IPS-18c (cell line): ENCODE measurements around the gene MTARC1.

ENCODE experiments used
- H3K4me3 ChIP-seq: 2 replicates; pipeline ENCODE4 v1.7.0; 2013; ENCODE audit warnings: low read depth, mild to moderate bottlenecking, low read length, moderate library complexity; ENCODE audit not compliant: insufficient read depth
- H3K9me3 ChIP-seq: one replicate; pipeline ENCODE4 v1.6.1; 2013; ENCODE audit warnings: mild to moderate bottlenecking, low read length, moderate library complexity; ENCODE audit not compliant: control insufficient read depth, insufficient read depth

The MTARC1 gene

DNA sequence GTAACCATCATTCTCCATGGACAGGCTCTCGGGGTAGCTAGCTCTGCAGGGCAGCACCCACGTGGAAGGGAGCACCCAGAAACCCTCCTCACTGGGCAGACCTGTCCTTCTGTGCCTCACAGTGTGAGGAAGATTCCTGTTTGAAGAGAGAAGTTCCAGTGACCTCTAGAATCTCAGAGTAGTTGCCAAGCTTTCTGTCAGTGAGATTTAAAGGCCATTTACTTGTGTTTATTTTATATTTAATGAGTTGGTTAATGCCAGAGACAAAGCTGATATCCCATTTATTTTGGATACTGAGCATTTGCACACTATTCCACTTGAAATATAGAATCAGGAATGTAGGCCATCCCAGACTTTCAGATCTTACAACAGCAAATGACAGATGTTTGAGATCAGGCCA lies 28.7 kb downstream of the MTARC1 start:
- Histone ChIP-seq H3K4me3 (no peak overlapping the region), H3K9me3 (no peaks in the 10 kb centered on the region)

DNA sequence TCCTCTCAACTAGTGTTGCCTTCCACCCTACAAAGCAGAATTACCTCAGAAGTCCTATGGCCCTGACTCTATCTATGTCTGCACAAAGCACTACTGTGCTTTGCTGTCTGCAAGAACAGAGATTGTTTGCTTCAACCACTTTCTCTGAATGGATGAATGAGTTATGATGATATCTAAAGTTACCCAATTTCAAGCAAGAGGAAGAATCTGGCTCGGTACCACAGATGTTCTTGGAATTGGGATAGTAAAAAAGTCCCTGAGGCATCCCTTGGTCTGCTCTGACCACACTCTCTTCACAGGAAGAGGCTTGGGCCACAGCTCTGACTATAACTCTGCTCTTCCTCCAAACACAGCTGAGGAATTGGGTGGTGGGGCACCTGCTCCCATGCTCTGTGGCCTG lies 31.2 kb downstream of the MTARC1 start:
- Histone ChIP-seq H3K9me3 (no peaks in the 10 kb centered on the region), H3K4me3 (no peak overlapping the region)

DNA sequence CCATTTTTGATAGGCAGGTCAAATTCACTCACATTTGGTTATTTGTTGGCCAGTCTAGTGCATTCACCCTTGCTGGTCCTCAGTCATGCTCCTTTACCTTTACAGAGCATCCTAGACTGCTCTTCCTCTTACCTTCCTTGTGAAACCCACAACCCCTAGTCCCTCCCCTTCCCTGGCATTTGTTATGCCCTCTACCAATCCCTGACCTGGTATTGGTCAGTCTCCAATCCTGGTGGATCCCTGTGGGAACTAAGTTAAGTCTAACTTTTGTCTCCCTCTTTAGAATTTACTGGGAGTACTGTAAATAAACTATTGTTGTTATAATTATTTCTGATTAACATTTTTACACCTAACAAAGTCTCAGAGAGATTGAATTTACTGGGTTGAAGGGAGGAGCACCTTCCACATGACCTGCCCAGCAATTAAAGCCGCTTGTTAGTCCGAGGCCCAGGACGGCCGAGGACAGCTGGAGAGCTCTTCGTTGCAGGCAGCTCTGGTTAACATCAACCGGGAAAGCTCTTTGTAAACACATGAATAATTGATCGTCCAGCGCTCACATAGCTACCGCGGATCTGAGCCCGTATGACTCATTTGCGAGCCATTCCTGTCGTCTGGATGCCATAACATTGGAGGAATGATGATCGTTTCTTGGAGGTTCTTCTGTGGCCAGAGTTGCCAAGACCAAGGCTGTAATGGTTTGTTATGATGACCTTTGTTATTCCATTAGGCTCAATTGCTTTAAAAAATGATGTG lies 31.9 kb downstream of the MTARC1 start:
- no peak overlapping the region; the same call in 1 of the 2 replicates for H3K4me3 ChIP-seq

DNA sequence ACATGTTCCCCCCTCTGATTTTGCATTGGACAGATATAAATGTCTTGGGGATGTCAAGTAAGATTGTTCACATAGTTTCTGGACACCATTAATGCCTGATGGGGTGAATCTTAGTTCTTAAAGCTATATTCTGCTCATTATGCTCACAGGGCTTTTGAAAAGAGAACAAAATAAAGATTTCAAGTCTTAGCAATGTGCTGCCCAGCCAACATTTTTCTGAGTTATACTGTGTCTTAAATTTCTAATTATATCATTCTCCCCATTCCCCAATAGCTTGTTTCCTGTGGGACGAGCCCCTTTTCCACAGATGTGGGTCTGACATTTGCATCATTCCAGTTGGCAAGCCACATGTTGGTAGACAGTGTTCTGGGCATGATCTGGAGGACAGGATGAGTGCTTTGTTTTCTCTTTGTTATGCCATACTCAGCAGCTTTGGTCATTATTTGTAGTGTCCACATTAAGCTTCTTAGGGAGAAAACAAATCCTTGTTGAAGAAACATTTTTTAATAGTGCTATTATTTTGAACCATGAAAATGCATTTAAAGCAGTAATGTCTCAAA lies 32.8 kb downstream of the MTARC1 start:
- no peaks in the 10 kb centered on the region for H3K9me3 ChIP-seq

More for the DNA sequence above, 31.9 kb downstream of the MTARC1 start:
- H3K9me3 ChIP-seq: no peaks in the 10 kb centered on the region

DNA sequence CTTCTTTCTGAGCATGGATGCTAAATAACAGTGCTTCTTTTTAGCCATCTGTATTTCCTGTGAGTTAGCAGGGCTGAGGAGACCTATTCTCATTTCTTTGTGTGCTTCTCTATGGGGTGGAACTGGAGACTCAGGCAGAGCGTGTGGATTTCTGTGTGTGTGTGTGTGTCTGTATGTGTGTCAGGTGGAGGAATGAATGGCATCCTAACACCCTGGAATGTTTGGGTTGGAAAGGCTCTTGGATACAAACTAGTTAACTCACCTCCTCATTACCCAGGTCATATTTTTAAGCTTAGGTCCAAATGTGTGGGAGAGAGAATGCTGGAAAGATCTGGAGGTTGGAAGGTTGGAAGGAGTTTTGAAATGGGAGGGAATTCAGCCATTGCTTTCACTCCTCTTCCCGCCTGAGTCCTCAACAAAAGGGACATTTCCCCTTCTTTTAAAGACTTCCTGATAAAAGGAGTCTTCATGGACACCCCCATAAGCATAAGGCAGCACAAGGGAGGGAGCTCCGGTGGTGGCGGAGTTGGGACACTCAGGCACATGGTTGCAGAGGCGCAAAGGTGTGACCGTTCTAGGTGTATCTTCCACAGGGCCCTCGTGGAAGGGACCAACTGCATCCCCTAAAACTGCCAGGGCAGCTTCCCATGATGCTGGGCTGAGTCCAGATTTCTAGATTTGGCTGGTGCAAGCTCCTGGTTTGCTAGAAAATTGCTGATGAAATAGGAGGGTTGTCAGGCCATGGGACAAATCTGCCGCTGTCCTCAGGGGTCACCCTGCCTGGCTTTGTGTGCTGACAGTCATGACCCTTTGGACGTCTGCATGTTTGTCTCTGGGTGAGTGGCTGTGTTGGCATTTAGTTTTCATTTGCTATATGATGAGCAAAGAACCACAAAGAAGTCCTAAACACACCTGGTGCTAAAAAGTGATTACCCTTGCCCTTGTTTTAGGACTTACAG lies 37.6 kb downstream of the MTARC1 start:
- Histone ChIP-seq H3K9me3 (no peaks in the 10 kb centered on the region), H3K4me3 (no peak overlapping the region)

More for the DNA sequence above, 32.8 kb downstream of the MTARC1 start:
- no peak overlapping the region for H3K4me3 ChIP-seq

DNA sequence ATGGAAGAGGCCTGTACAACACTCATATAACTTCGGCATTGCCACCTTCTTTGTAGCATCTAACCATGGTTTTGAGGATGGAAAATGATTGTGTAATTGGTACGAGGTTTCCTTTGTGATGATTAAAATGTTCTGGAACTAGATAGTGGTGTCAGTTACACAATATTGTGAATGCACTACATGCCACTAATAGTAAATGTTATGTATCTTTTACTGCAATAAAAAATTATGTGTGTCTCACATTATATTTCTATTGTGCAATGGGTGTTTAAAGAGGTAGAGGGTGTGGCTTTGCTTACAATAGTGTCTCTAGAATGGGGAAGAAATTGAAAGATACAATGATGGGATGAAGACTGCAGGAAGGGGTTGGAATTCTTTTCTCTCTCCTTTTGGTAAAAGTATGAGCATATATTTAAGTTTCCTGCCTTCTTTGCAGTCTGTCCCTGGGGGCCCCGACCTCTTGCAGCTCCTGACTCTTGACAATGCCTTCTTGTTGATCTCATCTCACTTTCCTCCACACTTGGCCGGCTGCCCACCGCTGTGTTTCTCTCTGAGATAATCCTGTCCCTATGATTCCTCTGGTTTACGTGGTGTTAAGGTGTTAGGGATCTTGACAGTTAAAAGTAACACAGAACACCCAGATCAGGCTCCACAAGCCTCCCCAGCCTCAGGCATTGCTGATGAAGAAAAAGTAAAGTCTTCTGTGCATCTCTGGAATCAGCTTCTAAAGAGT lies 39.3 kb downstream of the MTARC1 start:
- no peaks in the 10 kb centered on the region for H3K9me3 ChIP-seq
- no peak overlapping the region for H3K4me3 ChIP-seq

DNA sequence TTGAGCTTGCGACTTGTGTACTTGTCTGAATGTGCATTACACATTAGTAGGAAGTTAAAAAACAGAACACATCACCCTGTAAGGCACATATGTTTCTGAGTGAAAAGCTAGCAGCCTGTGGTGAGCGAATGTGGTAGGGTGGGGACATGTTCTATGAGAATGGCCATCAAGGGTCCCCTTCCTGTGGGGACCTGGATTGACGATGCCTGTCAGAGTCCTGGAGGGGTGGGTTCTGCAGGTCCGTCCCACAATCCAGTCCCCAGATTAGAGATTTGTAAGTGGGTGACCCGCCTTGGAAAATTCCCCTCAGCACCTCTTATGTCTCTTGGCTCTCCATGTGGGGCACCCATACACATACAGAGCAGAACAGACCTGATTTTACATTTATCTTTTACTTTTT lies 40.0 kb downstream of the MTARC1 start:
- Histone ChIP-seq H3K9me3 (no peaks in the 10 kb centered on the region), H3K4me3 (no peak overlapping the region)

DNA sequence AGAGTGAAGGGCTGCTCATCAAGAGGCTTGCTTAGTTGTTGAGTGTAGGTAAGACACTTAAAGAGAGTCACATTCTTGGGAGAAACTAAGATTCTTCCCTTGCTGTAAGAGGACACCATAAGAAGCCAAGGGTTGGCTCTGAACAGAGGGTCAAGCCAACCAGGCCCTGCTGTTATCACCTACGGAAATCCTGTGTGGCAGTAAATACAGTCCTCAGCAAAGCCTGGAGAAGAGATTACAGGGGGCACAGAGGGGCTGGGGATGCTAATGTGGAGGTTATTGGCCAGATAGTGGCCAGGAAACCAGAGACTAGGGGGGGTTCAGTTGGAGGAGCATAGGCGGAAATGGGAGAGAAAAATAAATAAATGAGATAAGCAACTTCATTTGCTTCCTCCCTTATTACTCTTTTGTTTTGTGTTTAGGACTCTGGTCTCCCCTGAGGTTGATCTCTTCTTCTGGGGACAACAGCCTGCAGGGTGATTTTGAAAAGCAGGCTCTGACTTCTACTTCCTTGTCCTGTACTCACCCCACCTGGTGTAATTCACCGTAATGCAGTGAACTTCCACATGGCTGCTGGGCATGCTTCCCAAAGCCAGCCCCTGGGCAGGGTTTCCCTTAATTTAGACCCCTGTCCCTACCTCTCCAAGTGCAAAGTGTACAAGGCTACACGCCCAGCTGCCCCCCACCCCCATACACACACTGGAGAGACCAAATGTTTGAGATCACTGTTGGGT lies 40.9 kb downstream of the MTARC1 start:
- Histone ChIP-seq H3K4me3 (no peak overlapping the region), H3K9me3 (no peaks in the 10 kb centered on the region)

DNA sequence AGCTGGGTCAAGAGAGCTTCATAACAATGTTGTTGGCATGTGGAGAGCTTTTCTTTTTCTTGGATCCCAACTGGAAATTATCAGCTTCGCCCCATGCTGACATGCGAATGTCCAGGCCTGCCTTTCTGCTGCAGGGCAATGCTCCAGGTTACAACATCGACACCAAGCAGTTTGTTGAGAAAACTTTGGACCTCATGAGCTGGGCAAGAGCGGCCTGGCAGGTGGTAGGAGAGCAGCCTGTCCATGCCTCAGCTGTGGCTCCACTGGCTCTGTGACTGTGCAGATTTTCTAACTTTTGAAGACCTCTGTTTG lies 41.4 kb downstream of the MTARC1 start:
- no peak overlapping the region for H3K4me3 ChIP-seq
- no peaks in the 10 kb centered on the region for H3K9me3 ChIP-seq

DNA sequence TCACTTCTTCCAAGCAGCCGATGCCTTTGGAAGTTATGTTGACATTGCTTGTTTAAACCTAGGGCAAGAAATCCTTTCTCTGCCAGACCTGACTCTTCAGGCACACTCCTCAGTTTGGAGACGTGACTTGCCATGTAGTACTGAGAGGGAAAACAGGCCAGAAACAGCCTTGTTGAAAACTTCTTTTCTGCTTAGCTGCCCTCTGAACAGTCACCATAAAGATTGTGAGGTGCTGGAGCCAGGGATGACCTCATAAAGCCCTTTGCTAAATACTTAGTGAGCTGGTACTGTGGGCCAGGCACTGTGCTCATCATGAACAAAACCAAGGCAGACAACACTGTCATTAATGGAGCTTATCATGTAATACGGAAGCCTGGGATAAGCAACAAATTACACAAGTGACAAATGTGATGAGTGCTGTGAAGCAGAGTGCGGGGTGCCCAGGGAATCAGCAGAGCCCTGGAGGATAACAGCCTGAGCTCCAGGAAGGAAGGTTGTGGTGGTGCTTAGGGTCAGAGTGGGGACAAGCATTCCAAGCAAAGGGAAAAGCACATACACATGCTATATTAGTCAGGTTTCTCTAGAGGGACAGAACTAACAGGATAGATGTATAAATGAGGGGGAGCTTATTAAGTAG lies 42.4 kb downstream of the MTARC1 start:
- no peaks in the 10 kb centered on the region for H3K9me3 ChIP-seq
- H3K4me3 ChIP-seq: no peak overlapping the region

DNA sequence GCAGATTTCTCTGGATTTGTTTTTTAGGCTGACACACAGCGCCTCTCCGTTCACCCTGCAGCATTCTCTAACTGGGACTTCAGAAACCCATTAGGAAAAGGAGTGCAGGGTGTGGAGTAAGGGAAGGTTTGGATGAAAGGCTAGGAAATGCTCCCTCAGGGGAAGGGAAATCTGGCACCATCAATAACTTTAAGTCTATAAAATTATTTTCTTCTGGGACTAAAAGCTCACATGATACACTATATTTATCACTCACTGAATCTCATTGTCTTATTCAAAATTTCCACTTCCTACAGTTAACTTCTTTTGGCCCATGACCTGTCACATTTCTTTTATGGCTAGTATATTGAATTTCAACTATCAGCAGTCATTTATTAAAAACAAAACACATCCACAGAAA lies 46.7 kb downstream of the MTARC1 start:
- Histone ChIP-seq H3K9me3 (no peaks in the 10 kb centered on the region), H3K4me3 (no peak overlapping the region)

DNA sequence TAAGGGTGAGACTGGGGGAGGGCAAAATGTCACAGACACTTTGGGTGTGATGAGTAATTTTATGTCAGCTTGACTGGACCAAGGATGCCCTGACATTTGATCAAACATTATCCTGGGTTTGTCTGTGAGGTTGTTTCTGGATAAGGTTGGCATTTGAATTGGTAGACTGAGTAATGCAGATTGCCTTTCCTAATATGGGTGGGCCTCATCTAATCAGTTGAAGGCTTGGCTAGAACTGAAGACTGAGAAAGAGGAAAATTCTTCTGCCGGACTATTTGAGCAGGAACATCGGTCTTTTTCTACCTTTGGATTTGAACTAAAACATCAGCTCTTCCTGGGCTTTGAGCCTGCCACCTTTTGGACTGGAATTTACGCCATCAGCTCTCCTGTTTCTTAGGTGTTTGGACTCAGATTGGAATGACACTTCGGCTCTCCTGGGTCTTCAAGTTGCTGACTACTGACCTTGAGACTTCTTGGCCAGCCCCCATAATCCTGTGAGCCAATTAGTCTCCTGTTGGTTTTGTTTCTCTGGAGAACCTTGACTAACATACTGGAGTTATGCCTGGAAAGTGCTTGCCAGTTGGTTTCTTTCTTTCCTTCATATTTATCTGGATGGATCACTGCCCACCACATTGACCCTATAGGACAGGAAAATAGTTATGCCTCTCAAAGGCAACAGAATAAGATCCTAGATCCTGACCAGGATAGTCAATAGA lies 47.6 kb downstream of the MTARC1 start:
- no peaks in the 10 kb centered on the region for H3K9me3 ChIP-seq
- no peak overlapping the region for H3K4me3 ChIP-seq
